K562 (cell line): ENCODE data around the gene PQBP1. TPM values are rescaled to one million over a fixed set of nuclear protein-coding genes. Genes with fewer than 3 reads are reported as not detected.

Source experiments
- CC2D1A ChIP-seq: fragments of 450-650 bp; IDR thresholded peaks from 2 replicates; pipeline ENCODE4 v1.6.1; 2017; ENCODE audit warnings: mild to moderate bottlenecking
- CTCF ChIP-seq, 3 experiments: IDR thresholded peaks in 2 of 3; conservative IDR thresholded peaks in 1 of 3; 2 replicates each; pipeline ENCODE4 v1.5.1; 2011 to 2012; ENCODE audit warnings: low read length in 3 of 3, mild to moderate bottlenecking in 3 of 3, control low read depth in 2 of 3, improper control_type of control experiment in 1 of 3, inconsistent platforms in 1 of 3, low read depth in 1 of 3, mixed read lengths in 1 of 3, moderate library complexity in 1 of 3; ENCODE audit not compliant: insufficient read depth in 2 of 3
- DEAF1 ChIP-seq: fragments of 450-650 bp; formaldehyde crosslinking; IDR thresholded peaks from 2 replicates; pipeline ENCODE4 v1.4.0; 2020; ENCODE audit warnings: mild to moderate bottlenecking, moderate library complexity
- EHMT2 ChIP-seq: fragments of 450-650 bp; IDR thresholded peaks from 2 replicates; pipeline ENCODE4 v1.6.1; 2018; ENCODE audit warnings: antibody characterized with exemption
- NBN ChIP-seq: fragments of 450-650 bp; IDR thresholded peaks from 2 replicates; pipeline ENCODE4 v1.6.1; 2016; ENCODE audit warnings: low read depth, mild to moderate bottlenecking
- RAD21 ChIP-seq, 2 experiments: fragments of 250-450 bp in 1 of 2; fragments of 450-650 bp in 1 of 2; sonication (Bioruptor Pico) in 1 of 2; formaldehyde crosslinking in 1 of 2; IDR thresholded peaks in 1 of 2; conservative IDR thresholded peaks in 1 of 2; 2 replicates each; pipeline versions ENCODE4 v1.4.0 to v1.8.0; 2020 to 2022; ENCODE audit warnings: mild to moderate bottlenecking in 2 of 2, moderate library complexity in 1 of 2
- REST ChIP-seq, 2 experiments: fragments of 450-650 bp; formaldehyde crosslinking in 1 of 2; IDR thresholded peaks; 2 replicates each; pipeline versions ENCODE4 v1.4.0 to v1.6.1; 2014 to 2020; ENCODE audit warnings: mild to moderate bottlenecking in 2 of 2, borderline replicate concordance in 1 of 2, low read depth in 1 of 2
- SMC3 ChIP-seq: conservative IDR thresholded peaks from 2 replicates; pipeline ENCODE4 v1.6.1; 2011; ENCODE audit warnings: low read depth, low read length, improper control_type of control experiment; ENCODE audit not compliant: insufficient read depth
- ZNF133 ChIP-seq: fragments of 250-450 bp; sonication (Bioruptor Pico); IDR thresholded peaks from 2 replicates; pipeline ENCODE4 v1.4.0; 2020; ENCODE audit warnings: mild to moderate bottlenecking
- polyA plus RNA-seq, 8 experiments: library from polyadenylated mRNA; depleted of rRNA in 4 of 8; stranded (reverse) in 5 of 8; unstranded in 3 of 8; fragments of >200 nt; fragmentation: Nextera tagmentation in 2 of 8; fragmentation: Illumina TruSeq in 1 of 8; extraction: Ambion mirVana in 2 of 8; extraction: Trizol in 1 of 8; gene quantifications; 2 replicates each; pipeline versions ENCODE4 v1.2.1 to v1.2.3, GENCODE V29; 2011 to 2014; ENCODE audit warnings: inconsistent platforms in 1 of 8, missing spikeins in 1 of 8
- total RNA-seq, 7 experiments: library from RNA; depleted of rRNA in 6 of 7; stranded (reverse); fragments of >200 nt in 6 of 7; fragmentation: Illumina TruSeq in 2 of 7; extraction: Trizol in 2 of 7; gene quantifications; 2 replicates each; pipeline versions ENCODE4 v1.2.1 to v1.2.3, GENCODE V29; 2011 to 2021; ENCODE audit warnings: low replicate concordance in 1 of 7
- TF ChIP-seq, protein P1 (sequence below): IDR thresholded peaks from 2 replicates; pipeline ENCODE4 v1.6.1; 2016; ENCODE audit warnings: missing genetic modification characterization, missing compliant biosample characterization
- TF ChIP-seq, protein P2 (sequence below), 2 experiments: fragments of 450-650 bp; IDR thresholded peaks; 2 replicates each; pipeline ENCODE4 v1.6.1; 2016

Gene PQBP1
- total and polyA plus RNA-seq, 9 of the 15 experiments (the other 6 are each of a cell fraction or from before 2014, with no cell fraction given): 41.3 to 262 (median 112) TPM

GRCh38 chrX:48854898-48855297, 42.8 kb upstream of the PQBP1 start (continued):
- TF ChIP-seq CTCF (IDR thresholded peaks at IDR 0.05 in 2 of 3, conservative IDR thresholded peaks at IDR 0.05 in 1 of 3; ENCODE audit: insufficient read depth in 2 of 3, low read depth in 1 of 3, low read length in 3 of 3) (peak; percentile 28 to 47 (median 44); a peak in 5 of 6 replicates), RAD21 (CRISPR knock-in tag; conservative IDR thresholded peaks at IDR 0.05 in 1 of 2, IDR thresholded peaks at IDR 0.05 in 1 of 2) (peak; percentile 55 to 77), REST (IDR thresholded peaks at IDR 0.05; ENCODE audit: borderline replicate concordance) (peak; percentile 64), REST (CRISPR knock-in tag; IDR thresholded peaks at IDR 0.05; ENCODE audit: low read depth) (no peak), EHMT2 (0 out of 2 replicates have a peak, but pooled peaks have one; percentile 12), ZNF133 (CRISPR knock-in tag) (no peak), SMC3 (0 out of 2 replicates have a peak, but pooled peaks have one; percentile 16), NBN (no peak), CC2D1A (0 out of 2 replicates have a peak, but pooled peaks have one; percentile 62), DEAF1 (CRISPR knock-in tag) (0 out of 2 replicates have a peak, but pooled peaks have one; percentile 12)
- TF ChIP-seq, protein P1, sequence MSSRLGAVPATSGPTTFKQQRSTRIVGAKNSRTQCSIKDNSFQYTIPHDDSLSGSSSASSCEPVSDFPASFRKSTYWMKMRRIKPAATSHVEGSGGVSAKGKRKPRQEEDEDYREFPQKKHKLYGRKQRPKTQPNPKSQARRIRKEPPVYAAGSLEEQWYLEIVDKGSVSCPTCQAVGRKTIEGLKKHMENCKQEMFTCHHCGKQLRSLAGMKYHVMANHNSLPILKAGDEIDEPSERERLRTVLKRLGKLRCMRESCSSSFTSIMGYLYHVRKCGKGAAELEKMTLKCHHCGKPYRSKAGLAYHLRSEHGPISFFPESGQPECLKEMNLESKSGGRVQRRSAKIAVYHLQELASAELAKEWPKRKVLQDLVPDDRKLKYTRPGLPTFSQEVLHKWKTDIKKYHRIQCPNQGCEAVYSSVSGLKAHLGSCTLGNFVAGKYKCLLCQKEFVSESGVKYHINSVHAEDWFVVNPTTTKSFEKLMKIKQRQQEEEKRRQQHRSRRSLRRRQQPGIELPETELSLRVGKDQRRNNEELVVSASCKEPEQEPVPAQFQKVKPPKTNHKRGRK (tag): peak; percentile 55
- TF ChIP-seq, protein P2, sequence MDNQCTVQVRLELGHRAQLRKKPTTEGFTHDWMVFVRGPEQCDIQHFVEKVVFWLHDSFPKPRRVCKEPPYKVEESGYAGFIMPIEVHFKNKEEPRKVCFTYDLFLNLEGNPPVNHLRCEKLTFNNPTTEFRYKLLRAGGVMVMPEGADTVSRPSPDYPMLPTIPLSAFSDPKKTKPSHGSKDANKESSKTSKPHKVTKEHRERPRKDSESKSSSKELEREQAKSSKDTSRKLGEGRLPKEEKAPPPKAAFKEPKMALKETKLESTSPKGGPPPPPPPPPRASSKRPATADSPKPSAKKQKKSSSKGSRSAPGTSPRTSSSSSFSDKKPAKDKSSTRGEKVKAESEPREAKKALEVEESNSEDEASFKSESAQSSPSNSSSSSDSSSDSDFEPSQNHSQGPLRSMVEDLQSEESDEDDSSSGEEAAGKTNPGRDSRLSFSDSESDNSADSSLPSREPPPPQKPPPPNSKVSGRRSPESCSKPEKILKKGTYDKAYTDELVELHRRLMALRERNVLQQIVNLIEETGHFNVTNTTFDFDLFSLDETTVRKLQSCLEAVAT (IDR thresholded peaks at IDR 0.05): 0 out of 4 replicates have a peak, but pooled peaks of 1 of the 2 experiments have one; percentile 43
